Memory B cell (primary cell): Measurements from ENCODE around the gene PRPF40B.

Source experiments
- ATAC-seq: fragments of 150-1000 bp; cut with Tn5 transposase; 2 replicates; pipeline ENCODE4 v1.10.0; 2021; ENCODE audit warnings: low read depth, mild to moderate bottlenecking, moderate library complexity
- DNase-seq, 2 donors: peaks; one replicate each; pipeline ENCODE4 v3.0.0; 2022; ENCODE audit warnings: low spot score in 2 of 2
- H3K27ac Mint-ChIP-seq: one replicate; pipeline ENCODE4 v1.8.0; 2022; ENCODE audit warnings: mild to moderate bottlenecking, moderate library complexity, mixed read lengths
- H3K27me3 Mint-ChIP-seq: one replicate; pipeline ENCODE4 v1.8.0; 2022; ENCODE audit warnings: mixed read lengths
- H3K36me3 Mint-ChIP-seq: one replicate; pipeline ENCODE4 v1.8.0; 2022; ENCODE audit warnings: mild to moderate bottlenecking, mixed read lengths
- H3K4me1 Mint-ChIP-seq: one replicate; pipeline ENCODE4 v1.8.0; 2022; ENCODE audit warnings: mixed read lengths
- H3K4me3 Mint-ChIP-seq: one replicate; pipeline ENCODE4 v1.8.0; 2022; ENCODE audit warnings: mild to moderate bottlenecking, moderate library complexity, mixed read lengths
- H3K9me3 Mint-ChIP-seq: one replicate; pipeline ENCODE4 v1.8.0; 2022; ENCODE audit warnings: mixed read lengths

PRPF40B gene

DNA sequence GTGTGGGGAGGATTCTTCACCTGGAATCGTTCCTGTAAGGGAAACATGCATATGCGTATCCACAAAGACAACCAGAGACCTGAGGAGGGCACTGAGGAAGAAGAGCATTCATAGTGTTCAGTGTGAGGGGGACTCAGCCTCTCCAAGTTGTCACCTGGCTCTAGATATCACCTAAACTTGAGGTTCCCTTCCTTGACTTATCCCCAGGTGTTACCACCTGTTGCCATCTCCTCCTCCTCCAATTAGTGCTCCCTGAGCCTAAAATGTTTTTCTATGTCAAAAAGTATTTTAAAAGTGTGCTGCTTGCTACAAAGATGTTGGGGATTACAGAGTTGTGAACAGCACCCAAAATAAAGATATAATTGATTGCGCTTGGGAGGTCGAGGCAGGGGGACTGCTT lies 42.8 kb downstream of the PRPF40B start:
- no peak for DNase-seq
- Mint-ChIP-seq H3K27me3 (no peaks in the 10 kb centered on the region), H3K9me3 (no peaks in the 10 kb centered on the region), H3K27ac (peak overlapping the region; percentile 79), H3K4me3 (no peak overlapping the region), H3K4me1 (peaks cover 75% of the 10 kb centered on the region), H3K36me3 (peaks cover 4% of the 10 kb centered on the region)
- ATAC-seq: no peak

DNA sequence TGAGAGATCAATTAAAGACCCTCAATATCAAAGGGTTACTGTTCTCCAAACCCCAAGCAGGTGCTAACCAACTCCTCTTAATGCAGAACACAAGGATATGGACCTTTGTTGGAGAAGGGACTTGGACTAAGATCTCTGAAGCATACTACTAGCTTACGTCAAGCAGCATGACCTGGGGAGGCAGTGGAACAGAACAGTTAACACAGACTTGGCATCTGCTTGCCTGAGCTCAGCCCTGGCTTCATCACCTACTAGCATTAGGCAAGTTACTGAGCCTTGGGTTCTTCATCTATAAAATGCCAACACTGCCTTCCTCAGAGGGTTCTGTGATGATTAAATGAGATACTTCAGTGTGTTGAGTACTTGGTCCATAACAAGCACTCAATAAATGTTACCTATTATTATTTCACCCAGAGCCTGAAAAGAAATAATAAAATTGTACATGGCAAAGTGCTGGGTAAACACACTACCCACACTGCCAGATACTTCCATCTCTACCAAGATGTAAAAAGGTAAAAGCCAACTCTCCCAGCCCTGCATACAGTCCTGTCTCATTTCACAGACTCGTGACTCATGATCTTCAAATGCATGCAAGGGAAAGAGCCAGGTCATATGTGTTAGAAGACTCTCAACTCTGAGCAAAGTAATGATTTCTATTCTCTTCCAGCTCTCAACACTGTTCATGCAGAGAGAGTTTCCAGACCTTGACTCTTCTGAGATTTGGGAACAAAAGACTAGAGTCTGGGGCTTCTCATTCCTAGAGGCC lies 44.1 kb downstream of the PRPF40B start:
- peaks cover 74% of the 10 kb centered on the region for H3K4me1 Mint-ChIP-seq
- H3K27ac Mint-ChIP-seq: peak overlapping the region; percentile 64
- no peak for ATAC-seq
- H3K9me3 Mint-ChIP-seq: no peaks in the 10 kb centered on the region
- no peaks in the 10 kb centered on the region for H3K27me3 Mint-ChIP-seq
- H3K4me3 Mint-ChIP-seq: no peak overlapping the region
- peaks cover 4% of the 10 kb centered on the region for H3K36me3 Mint-ChIP-seq
- DNase-seq: no peak

- peaks cover 4% of the 10 kb centered on the region for H3K36me3 Mint-ChIP-seq
- no peaks in the 10 kb centered on the region for H3K27me3 Mint-ChIP-seq
- peak overlapping the region; percentile 77 for H3K27ac Mint-ChIP-seq
- H3K4me3 Mint-ChIP-seq: no peak overlapping the region
- H3K9me3 Mint-ChIP-seq: no peaks in the 10 kb centered on the region
- DNase-seq (no peak), ATAC-seq (no peak)
- peaks cover 74% of the 10 kb centered on the region for H3K4me1 Mint-ChIP-seq
These were observed 46.4 kb downstream of the PRPF40B start for GRCh38 chr12:49669796-49670195.

GRCh38 chr12:49671031-49671765 lies 47.8 kb downstream of the PRPF40B start:
- Mint-ChIP-seq H3K27ac (peak overlapping the region; percentile 77), H3K9me3 (no peaks in the 10 kb centered on the region), H3K27me3 (no peaks in the 10 kb centered on the region), H3K4me1 (peaks cover 72% of the 10 kb centered on the region), H3K4me3 (peak overlapping the region; percentile 24), H3K36me3 (peaks cover 1% of the 10 kb centered on the region)
- ATAC-seq (peak; percentile 87), DNase-seq (peak; percentile 27 to 53)

DNA sequence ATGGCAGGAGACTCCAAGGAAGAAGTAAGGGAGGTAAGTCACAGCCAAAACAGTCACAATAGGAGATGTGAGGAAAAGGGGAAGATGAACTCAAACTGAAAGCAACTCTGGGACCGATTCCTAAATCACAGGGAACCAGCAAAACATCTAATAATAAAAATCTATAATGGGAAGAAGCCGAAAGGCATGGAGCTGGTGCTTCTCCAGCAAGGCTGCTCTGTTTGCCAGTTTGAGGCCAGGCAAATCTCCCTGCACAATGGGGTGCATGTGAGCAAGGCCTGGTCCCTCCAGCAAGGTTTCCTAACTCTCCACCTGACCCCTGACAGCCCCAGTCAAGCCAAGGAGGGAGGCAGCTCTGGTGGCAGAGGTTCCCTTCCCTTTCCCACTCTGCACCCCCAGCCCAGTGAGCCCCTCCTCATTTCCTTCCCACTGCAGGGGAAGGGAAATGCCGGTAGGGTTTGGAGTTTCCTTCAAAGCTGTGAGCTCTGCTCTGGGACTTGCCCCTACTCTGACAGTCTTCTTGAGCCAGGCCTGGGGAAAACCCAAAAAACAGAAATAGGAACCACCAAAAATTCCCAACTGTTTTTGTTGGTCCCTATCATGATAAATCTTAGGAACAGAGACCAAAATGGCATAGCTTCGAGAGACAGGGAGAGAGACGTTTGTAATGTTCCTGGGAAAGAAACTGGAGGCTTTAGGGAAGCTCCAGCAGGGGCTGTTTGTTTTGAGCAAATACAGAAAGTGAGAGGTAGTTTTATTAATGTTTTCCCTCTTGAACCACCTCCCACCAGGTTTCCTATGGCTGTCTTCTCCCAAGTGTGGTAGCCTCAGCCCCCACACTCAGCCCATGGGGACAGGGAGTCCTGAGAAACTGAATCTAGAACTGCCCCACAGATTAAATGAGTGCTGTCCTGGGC lies 49.2 kb downstream of the PRPF40B start:
- Mint-ChIP-seq H3K4me3 (peak overlapping the region; percentile 41), H3K4me1 (peaks cover 72% of the 10 kb centered on the region)

GRCh38 chr12:49673446-49674317 lies 50.3 kb downstream of the PRPF40B start:
- Mint-ChIP-seq H3K4me3 (no peak overlapping the region), H3K27ac (peak overlapping the region; percentile 77), H3K27me3 (no peaks in the 10 kb centered on the region), H3K4me1 (peaks cover 61% of the 10 kb centered on the region), H3K36me3 (no peaks in the 10 kb centered on the region), H3K9me3 (no peaks in the 10 kb centered on the region)
- no peak for DNase-seq
- ATAC-seq: no peak

More for the DNA sequence above, 49.2 kb downstream of the PRPF40B start:
- no peaks in the 10 kb centered on the region for H3K27me3 Mint-ChIP-seq
- H3K36me3 Mint-ChIP-seq: no peaks in the 10 kb centered on the region
- H3K9me3 Mint-ChIP-seq: no peaks in the 10 kb centered on the region
- no peak for ATAC-seq
- no peak for DNase-seq
- H3K27ac Mint-ChIP-seq: peak overlapping the region; percentile 77

- no peaks in the 10 kb centered on the region for H3K27me3 Mint-ChIP-seq
- H3K36me3 Mint-ChIP-seq: no peaks in the 10 kb centered on the region
- H3K27ac Mint-ChIP-seq: peak overlapping the region; percentile 77
- H3K9me3 Mint-ChIP-seq: no peaks in the 10 kb centered on the region
- no peak overlapping the region for H3K4me3 Mint-ChIP-seq
- DNase-seq (no peak), ATAC-seq (no peak)
- H3K4me1 Mint-ChIP-seq: peaks cover 64% of the 10 kb centered on the region
These were observed 51.1 kb downstream of the PRPF40B start for GRCh38 chr12:49674318-49674981.

DNA sequence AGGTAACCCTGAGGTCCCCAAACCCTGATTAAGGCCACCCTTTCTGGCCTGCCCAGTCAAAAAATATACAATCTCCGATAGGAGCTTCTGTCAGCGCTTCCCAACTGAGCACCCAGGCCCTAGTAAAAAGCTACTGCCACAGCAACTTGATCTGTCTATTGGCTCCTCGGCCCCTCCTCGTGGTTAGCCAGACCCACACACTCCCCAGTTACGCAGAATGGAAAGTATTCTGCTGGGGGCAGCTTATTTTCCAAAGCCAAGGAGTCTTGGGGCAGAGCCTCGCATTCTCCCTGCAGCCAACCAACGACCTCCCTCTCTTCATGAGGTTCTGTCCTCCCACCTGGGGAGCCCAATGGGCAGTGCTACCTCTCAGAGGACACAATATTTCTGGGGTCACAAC lies 51.8 kb downstream of the PRPF40B start:
- Mint-ChIP-seq H3K4me1 (peaks cover 58% of the 10 kb centered on the region), H3K4me3 (no peak overlapping the region), H3K9me3 (no peaks in the 10 kb centered on the region), H3K27me3 (no peaks in the 10 kb centered on the region), H3K36me3 (no peaks in the 10 kb centered on the region), H3K27ac (peak overlapping the region; percentile 77)
- no peak for DNase-seq
- no peak for ATAC-seq

GRCh38 chr12:49678711-49679110 lies 55.4 kb downstream of the PRPF40B start:
- peaks cover 41% of the 10 kb centered on the region for H3K4me1 Mint-ChIP-seq
- H3K36me3 Mint-ChIP-seq: no peaks in the 10 kb centered on the region
- DNase-seq: no peak
- no peaks in the 10 kb centered on the region for H3K9me3 Mint-ChIP-seq
- H3K4me3 Mint-ChIP-seq: no peak overlapping the region
- H3K27me3 Mint-ChIP-seq: no peaks in the 10 kb centered on the region
- no peak for ATAC-seq
- H3K27ac Mint-ChIP-seq: no peak overlapping the region

- no peak for DNase-seq
- no peak for ATAC-seq
- peaks cover 35% of the 10 kb centered on the region for H3K4me1 Mint-ChIP-seq
- no peaks in the 10 kb centered on the region for H3K9me3 Mint-ChIP-seq
- no peak overlapping the region for H3K27ac Mint-ChIP-seq
- H3K36me3 Mint-ChIP-seq: no peaks in the 10 kb centered on the region
- no peak overlapping the region for H3K4me3 Mint-ChIP-seq
- no peaks in the 10 kb centered on the region for H3K27me3 Mint-ChIP-seq
These were observed 56.7 kb downstream of the PRPF40B start for GRCh38 chr12:49680075-49680474.

DNA sequence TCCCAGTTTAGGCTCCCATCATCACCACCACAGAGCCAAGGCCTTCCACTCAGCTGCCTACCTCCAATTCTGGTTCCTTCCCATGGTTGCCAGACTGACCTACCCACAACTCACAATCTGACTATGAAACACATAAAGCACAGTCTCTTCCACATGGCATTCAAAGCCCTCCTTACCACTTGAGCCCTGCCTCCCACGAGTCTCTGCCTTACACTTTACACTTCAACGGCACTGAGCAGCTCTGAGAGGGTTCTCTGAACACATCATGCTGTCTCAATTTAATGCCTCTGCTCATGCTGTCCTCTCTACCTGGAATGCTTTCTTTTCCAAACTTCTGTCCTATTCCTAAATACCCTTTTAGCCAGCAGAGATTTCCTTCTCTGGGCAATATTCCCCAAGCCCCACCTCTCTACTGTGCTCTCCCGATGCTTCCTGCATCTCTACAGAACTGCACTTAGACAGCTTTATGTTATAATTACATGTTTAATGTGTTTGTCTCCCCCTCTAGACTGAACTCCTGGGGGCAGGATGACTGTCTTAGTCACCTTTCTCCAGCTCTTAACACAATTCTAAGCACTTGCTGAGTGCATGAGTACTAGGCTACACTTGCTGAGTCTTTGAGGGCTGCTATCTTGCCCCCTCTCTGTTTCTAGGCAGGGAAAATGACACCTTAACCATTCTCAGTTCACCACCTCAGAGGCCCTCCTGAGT lies 60.4 kb downstream of the PRPF40B start:
- H3K27ac Mint-ChIP-seq: peak overlapping the region; percentile 10
- H3K9me3 Mint-ChIP-seq: no peaks in the 10 kb centered on the region
- no peak for DNase-seq
- H3K27me3 Mint-ChIP-seq: no peaks in the 10 kb centered on the region
- ATAC-seq: no peak
- H3K36me3 Mint-ChIP-seq: no peaks in the 10 kb centered on the region
- no peak overlapping the region for H3K4me3 Mint-ChIP-seq
- H3K4me1 Mint-ChIP-seq: peaks cover 30% of the 10 kb centered on the region

DNA sequence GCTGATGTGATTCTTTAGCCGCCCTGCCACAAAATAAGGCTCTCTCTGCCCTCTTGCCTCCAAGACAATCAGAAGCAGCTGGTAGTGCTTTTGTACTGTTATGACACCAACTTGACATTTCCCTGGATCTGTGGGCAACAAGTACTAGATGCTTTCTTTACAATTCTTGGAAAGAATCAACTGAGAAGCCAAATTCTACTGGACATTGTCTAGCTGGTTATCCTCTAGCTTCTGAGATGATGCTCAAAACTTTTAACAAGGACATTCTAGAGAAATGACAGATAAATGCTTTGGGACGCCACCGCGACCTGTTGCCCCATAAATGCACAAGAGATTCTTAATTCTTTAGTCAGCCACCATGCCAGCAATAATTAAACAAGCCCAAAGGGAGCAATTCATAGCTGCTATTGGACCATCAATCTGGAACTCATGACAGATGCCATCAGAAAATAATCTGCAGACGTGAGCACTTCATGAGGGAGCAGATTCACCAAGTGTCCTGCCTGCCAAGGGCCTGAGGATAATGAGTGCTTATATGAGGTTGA lies 61.0 kb downstream of the PRPF40B start:
- ATAC-seq (no peak), DNase-seq (no peak)
- H3K36me3 Mint-ChIP-seq: no peaks in the 10 kb centered on the region
- H3K4me1 Mint-ChIP-seq: peaks cover 30% of the 10 kb centered on the region
- no peak overlapping the region for H3K4me3 Mint-ChIP-seq
- no peaks in the 10 kb centered on the region for H3K27me3 Mint-ChIP-seq
- no peak overlapping the region for H3K27ac Mint-ChIP-seq
- H3K9me3 Mint-ChIP-seq: no peaks in the 10 kb centered on the region
